Measurements from ENCODE around the gene COL25A1.

COL25A1 gene

GRCh38 chr4:108786351-108786750 lies 516.1 kb downstream of the COL25A1 start:
- DNase-seq = peak in 1 of 42 donors; percentile 27
- intact Hi-C loops (cut with DNase I) = no loop called here

- intact Hi-C loops (cut with DNase I) = no loop called here
- peak in 4 of 42 donors; percentile 10 to 48 (median 24) for DNase-seq
Observed at GRCh38 chr4:108783665-108784463, 518.6 kb downstream of the COL25A1 start.

- intact Hi-C loops (cut with DNase I) = no loop called here
- no peak for DNase-seq
Observed at GRCh38 chr4:108779958-108780357, 522.5 kb downstream of the COL25A1 start.

- intact Hi-C loops (cut with DNase I) = no loop called here
Observed at GRCh38 chr4:108777388-108777787, 525.1 kb downstream of the COL25A1 start.

DNA sequence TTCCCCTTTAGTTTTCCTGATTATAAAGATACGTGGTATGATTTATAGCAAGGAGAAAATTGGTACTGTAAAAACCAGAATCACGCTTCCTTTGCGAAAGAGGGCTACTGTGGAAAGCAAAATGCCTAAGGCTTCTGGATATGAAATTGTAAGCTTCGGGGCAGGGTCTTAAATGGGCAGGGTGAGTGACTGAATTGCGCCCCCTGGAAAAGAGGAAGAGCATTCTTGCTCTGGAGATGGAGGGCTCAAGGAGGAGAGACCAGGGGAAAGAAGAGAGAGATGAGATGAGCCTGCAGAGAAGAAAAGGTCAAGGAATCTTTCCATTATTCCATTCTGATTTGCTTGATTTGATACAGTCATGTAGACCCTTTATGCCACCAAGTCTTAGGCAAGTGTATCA lies 526.5 kb downstream of the COL25A1 start:
- DNase-seq = no peak
- intact Hi-C loops (cut with DNase I) = no loop called here

More at GRCh38 chr4:108777388-108777787, 525.1 kb downstream of the COL25A1 start:
- DNase-seq = no peak

GRCh38 chr4:108774809-108775530 lies 527.5 kb downstream of the COL25A1 start:
- intact Hi-C loops (cut with DNase I) = no loop called here
- peak in 39 of 42 donors; percentile 13 to 78 (median 47) for DNase-seq

DNA sequence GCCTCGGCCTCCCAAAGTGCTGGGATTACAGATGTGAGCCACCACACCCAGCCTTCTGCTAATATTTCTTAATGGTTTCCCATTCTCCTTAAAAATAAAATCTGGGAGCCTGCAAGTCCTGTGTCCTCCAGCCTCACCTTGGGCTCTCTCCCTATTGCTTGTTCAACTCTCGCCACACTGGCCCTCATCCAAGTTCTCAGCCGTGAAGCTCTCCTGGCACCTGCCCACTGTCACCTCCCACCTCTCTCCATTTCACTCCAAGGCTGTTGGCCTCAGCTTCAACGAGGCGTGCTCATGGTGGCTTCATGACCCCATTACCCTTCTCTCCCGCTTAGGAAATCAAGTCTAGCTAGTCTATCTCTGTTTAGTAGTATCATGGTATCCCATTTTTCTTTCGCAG lies 530.1 kb downstream of the COL25A1 start:
- no peak for DNase-seq
- intact Hi-C loops (cut with DNase I) = no loop called here

GRCh38 chr4:108766058-108766457 lies 536.4 kb downstream of the COL25A1 start:
- no peak for DNase-seq
- intact Hi-C loops (cut with DNase I) = no loop called here

DNA sequence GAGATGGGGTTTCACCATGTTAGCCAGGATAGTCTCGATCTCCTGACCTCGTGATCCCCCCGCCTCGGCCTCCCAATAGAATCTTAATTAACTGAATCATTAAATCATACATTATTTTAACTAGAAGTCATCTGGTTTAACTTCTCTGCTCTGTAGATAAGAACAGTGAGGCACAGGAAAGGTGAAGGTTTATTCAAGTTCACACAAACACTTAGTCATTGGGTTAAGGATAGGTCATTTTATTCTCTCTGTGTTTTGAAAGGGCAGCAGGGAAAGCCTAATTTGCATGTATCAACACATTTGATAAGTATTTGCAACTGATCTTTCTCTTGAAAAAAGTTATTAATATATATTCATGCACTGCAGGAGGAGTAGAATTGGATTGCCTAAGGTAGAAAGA lies 538.5 kb downstream of the COL25A1 start:
- intact Hi-C loops (cut with DNase I) = no loop called here
- no peak for DNase-seq

- intact Hi-C loops (cut with DNase I) = no loop called here
- no peak for DNase-seq
Observed at GRCh38 chr4:108763226-108763593, 539.2 kb downstream of the COL25A1 start.

- DNase-seq = peak; percentile 17 to 81 (median 62)
- intact Hi-C loops (cut with DNase I) = no loop called here
Observed at GRCh38 chr4:108762559-108763225, 539.8 kb downstream of the COL25A1 start, which contains the start of gene ETNPPL. Gene ETNPPL (minus strand): TSS chr4:108763053. CDS start chr4:108762898, 155 bp downstream.
